Measurements from ENCODE around the gene CADM3.

The CADM3 gene

DNA sequence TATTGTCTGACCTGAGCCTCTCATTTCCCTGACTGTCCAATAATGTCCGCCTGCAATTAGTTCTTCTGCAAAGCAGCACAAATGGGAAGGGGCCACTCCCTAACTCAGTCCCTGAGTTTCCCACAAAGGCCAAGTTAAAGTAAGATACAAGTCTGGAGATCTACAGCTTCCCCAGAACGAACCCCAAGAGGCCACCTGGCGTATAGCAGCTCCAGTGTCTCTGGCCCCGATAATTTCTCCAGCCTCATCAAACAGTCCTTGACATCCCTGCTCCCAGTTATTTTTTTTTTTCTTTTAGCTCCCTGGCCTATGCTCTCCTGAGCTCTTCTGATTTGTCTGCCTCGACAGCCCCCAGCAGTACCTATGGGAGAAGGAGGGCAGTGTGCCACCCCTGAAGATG, 25.1 kb downstream of the CADM3 start:
- H3K27me3 ChIP-seq (ENCODE audit: control insufficient read depth, insufficient read depth, low read length): no peaks in the 10 kb centered on the region
- no peaks in the 10 kb centered on the region for H3K36me3 ChIP-seq (ENCODE audit: control insufficient read depth, insufficient read depth, low read length)
- no peak overlapping the region for H3K4me3 ChIP-seq (ENCODE audit: low read depth, low read length)
- H3K27ac ChIP-seq (ENCODE audit: low read depth, low read length): no peak overlapping the region
- no peaks in the 10 kb centered on the region for H3K9me3 ChIP-seq (ENCODE audit: control insufficient read depth, insufficient read depth, low read length)
- no peak overlapping the region for H3K9ac ChIP-seq (ENCODE audit: low read depth, low read length)
- no peaks in the 10 kb centered on the region for H3K4me1 ChIP-seq (ENCODE audit: control insufficient read depth, insufficient read depth, low read length)

DNA sequence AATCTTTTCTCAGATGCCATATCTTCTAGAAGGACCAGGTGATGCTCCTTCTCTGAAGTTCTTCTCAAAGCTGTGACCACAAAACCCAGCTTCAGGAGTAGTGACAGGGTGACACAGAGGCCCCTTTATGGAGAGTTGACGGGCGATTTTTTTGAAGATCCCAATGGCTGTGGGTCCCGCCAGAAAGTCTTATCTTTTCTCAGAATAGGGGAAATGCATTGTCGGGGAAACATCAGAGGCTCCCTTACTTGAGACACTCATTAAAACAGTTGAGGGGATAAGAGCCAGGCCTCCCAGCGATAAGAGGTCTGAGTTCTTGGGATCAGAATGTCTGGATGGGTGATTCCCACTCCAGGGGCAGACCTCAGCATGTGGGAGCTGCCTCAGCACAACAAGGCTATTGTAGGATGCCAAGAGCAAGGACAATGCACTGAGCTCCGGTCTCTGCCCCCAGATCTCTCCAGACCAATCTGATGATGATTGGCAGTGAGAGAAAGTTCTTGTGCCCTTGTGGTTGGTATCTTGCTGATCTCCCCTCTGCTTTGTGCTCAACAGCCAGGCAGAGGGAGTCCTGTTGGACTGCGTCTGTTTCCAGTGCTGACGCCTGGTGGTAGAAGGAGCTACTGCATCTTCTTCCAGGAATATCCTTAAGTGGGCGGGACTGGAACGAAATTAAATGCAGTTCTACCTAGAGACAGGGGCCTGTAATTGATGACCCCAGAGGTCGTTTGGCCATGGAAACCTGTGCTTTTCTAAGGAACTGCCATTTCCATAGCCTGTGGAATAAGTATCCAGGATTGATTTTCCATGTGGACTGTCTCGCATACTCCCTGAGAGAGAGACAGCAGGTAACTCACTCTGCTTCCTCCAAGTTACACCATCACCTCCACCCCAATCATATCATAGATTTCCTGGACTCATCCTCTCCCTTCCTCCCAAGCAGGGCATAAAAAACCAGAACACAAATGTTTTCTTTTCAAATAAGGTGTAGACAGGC, 26.4 kb downstream of the CADM3 start:
- no peaks in the 10 kb centered on the region for H3K9me3 ChIP-seq (ENCODE audit: control insufficient read depth, insufficient read depth, low read length)
- H3K27me3 ChIP-seq (ENCODE audit: control insufficient read depth, insufficient read depth, low read length): no peaks in the 10 kb centered on the region
- no peak overlapping the region for H3K4me3 ChIP-seq (ENCODE audit: low read depth, low read length)
- H3K4me1 ChIP-seq (ENCODE audit: control insufficient read depth, insufficient read depth, low read length): no peaks in the 10 kb centered on the region
- no peaks in the 10 kb centered on the region for H3K36me3 ChIP-seq (ENCODE audit: control insufficient read depth, insufficient read depth, low read length)
- no peak overlapping the region for H3K27ac ChIP-seq (ENCODE audit: low read depth, low read length)
- H3K9ac ChIP-seq (ENCODE audit: low read depth, low read length): no peak overlapping the region

DNA sequence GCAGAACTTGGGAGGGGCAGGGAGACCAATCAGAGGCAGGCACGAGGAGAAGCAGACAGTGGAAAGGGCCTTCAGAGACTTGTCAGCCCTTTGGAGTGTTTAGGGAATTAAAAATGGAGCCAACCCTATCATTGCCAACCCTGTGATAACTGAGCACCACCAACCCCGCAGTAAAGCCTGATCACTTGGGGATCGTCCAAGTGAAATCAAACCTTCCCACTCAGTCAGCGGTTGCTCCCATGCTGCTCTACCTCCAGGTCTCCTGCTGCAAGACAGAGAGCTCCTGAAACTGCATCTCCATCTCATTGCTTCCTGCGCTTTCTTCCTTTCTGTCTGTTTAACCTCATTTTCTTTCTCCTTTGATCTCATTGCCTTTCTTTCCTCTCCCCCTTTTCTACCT, 28.5 kb downstream of the CADM3 start:
- H3K9ac ChIP-seq (ENCODE audit: low read depth, low read length): no peak overlapping the region
- H3K4me1 ChIP-seq (ENCODE audit: control insufficient read depth, insufficient read depth, low read length): no peaks in the 10 kb centered on the region
- no peaks in the 10 kb centered on the region for H3K27me3 ChIP-seq (ENCODE audit: control insufficient read depth, insufficient read depth, low read length)
- H3K4me3 ChIP-seq (ENCODE audit: low read depth, low read length): no peak overlapping the region
- no peaks in the 10 kb centered on the region for H3K9me3 ChIP-seq (ENCODE audit: control insufficient read depth, insufficient read depth, low read length)
- H3K36me3 ChIP-seq (ENCODE audit: control insufficient read depth, insufficient read depth, low read length): no peaks in the 10 kb centered on the region
- no peak overlapping the region for H3K27ac ChIP-seq (ENCODE audit: low read depth, low read length)

DNA sequence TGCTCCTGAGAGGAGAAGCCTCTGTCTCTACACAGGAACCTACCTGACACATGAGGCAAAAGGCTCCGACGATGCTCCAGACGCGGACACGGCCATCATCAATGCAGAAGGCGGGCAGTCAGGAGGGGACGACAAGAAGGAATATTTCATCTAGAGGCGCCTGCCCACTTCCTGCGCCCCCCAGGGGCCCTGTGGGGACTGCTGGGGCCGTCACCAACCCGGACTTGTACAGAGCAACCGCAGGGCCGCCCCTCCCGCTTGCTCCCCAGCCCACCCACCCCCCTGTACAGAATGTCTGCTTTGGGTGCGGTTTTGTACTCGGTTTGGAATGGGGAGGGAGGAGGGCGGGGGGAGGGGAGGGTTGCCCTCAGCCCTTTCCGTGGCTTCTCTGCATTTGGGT, 29.4 kb downstream of the CADM3 start:
- no peaks in the 10 kb centered on the region for H3K27me3 ChIP-seq (ENCODE audit: control insufficient read depth, insufficient read depth, low read length)
- H3K4me3 ChIP-seq (ENCODE audit: low read depth, low read length): no peak overlapping the region
- H3K36me3 ChIP-seq (ENCODE audit: control insufficient read depth, insufficient read depth, low read length): no peaks in the 10 kb centered on the region
- no peak overlapping the region for H3K9ac ChIP-seq (ENCODE audit: low read depth, low read length)
- H3K27ac ChIP-seq (ENCODE audit: low read depth, low read length): no peak overlapping the region
- no peaks in the 10 kb centered on the region for H3K4me1 ChIP-seq (ENCODE audit: control insufficient read depth, insufficient read depth, low read length)
- H3K9me3 ChIP-seq (ENCODE audit: control insufficient read depth, insufficient read depth, low read length): no peaks in the 10 kb centered on the region

DNA sequence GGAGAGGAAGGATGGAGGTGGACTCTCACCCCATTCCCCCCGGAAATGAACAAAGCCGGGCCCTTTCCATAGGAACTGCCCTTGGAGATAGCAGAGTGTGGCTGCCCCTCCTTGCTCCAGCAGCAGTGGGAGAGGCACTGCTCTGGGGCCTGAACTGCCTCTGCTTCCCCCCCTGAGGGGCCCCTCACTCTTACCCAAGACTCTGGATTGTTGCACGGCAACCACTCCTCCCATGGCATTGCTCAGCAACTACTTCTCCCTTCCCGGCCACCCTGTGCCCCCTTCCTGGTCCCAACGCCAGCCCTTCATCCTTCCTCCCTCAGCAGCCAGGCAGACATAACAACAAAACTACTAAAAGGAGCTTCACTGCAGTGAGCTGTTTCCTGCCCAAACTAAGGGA, 30.2 kb downstream of the CADM3 start:
- Histone ChIP-seq H3K27ac (ENCODE audit: low read depth, low read length) (no peak overlapping the region), H3K4me1 (ENCODE audit: control insufficient read depth, insufficient read depth, low read length) (no peaks in the 10 kb centered on the region), H3K9me3 (ENCODE audit: control insufficient read depth, insufficient read depth, low read length) (no peaks in the 10 kb centered on the region), H3K9ac (ENCODE audit: low read depth, low read length) (no peak overlapping the region), H3K27me3 (ENCODE audit: control insufficient read depth, insufficient read depth, low read length) (no peaks in the 10 kb centered on the region), H3K4me3 (ENCODE audit: low read depth, low read length) (no peak overlapping the region), H3K36me3 (ENCODE audit: control insufficient read depth, insufficient read depth, low read length) (no peaks in the 10 kb centered on the region)

- H3K27ac ChIP-seq (ENCODE audit: low read depth, low read length): no peak overlapping the region
- no peak overlapping the region for H3K4me3 ChIP-seq (ENCODE audit: low read depth, low read length)
- H3K4me1 ChIP-seq (ENCODE audit: control insufficient read depth, insufficient read depth, low read length): 0 out of 2 replicates have a peak, but pooled peaks cover 4% of the 10 kb centered on the region
- H3K36me3 ChIP-seq (ENCODE audit: control insufficient read depth, insufficient read depth, low read length): no peaks in the 10 kb centered on the region
- no peak overlapping the region for H3K9ac ChIP-seq (ENCODE audit: low read depth, low read length)
- H3K9me3 ChIP-seq (ENCODE audit: control insufficient read depth, insufficient read depth, low read length): no peaks in the 10 kb centered on the region
- no peaks in the 10 kb centered on the region for H3K27me3 ChIP-seq (ENCODE audit: control insufficient read depth, insufficient read depth, low read length)
Measured at GRCh38 chr1:159203610-159204009, 32.2 kb downstream of the CADM3 start.

DNA sequence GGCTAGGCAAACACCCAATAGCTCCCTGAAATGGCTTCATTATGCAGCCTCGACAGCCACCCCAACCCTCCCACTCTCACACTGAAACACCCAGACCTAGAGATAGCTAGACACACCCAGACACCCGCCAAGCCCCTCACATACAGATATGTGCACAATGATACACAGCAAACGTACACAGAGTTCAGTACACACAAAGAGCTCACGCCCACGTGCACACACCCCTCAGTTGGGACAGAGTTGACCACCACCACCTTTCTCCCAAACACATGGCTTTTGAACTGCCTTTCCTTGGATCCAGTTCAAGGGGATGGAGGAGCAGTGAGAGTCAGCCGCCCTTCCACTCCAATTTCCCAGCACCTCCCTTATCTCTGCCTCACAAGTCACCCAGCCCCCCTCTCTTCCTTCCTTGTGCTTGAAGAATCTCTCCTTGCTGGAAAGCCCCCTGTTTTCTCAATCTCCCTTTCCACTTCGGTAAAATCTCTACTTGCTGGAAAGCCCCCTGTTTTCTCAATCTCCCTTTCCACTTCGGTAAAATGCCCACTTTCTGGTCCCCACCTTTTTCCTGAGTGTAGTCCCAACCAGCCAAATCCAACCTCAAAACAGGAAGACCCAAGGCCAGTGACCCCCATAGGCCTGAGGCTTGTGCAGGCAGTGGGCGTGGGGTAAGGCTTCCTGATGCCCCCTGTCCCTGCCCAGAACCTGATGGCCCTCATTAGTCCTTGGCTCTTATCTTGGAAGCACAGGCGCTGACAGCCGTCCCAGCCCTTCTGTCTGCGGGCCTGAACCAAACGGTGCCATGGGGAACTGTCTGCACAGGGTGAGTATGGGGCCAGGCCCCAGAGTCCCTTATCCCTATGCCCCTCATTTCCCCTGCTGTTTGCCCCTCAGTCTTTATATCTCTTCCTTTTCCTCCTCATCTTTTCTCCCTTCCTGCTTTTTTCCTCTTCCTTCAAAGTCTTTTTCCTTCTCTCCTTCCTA, 33.0 kb downstream of the CADM3 start, which contains the start of gene ACKR1:
ACKR1 (plus strand) TSS at position 715 of the 981 bp plus-strand sequence; CDS start at position 800, 85 bp downstream.
- no peak within 1 kb of the TSS for H3K9ac ChIP-seq (ENCODE audit: low read depth, low read length)
- H3K27ac ChIP-seq (ENCODE audit: low read depth, low read length): no peak within 1 kb of the TSS
- no peak within 1 kb of the TSS for H3K4me3 ChIP-seq (ENCODE audit: low read depth, low read length)
- H3K9me3 ChIP-seq (ENCODE audit: control insufficient read depth, insufficient read depth, low read length): no peaks in the 10 kb centered on the region
- H3K36me3 ChIP-seq (ENCODE audit: control insufficient read depth, insufficient read depth, low read length): no peaks in the 10 kb centered on the region
- no peaks in the 10 kb centered on the region for H3K27me3 ChIP-seq (ENCODE audit: control insufficient read depth, insufficient read depth, low read length)
- H3K4me1 ChIP-seq (ENCODE audit: control insufficient read depth, insufficient read depth, low read length): 0 out of 2 replicates have a peak, but pooled peaks cover 8% of the 10 kb centered on the region

DNA sequence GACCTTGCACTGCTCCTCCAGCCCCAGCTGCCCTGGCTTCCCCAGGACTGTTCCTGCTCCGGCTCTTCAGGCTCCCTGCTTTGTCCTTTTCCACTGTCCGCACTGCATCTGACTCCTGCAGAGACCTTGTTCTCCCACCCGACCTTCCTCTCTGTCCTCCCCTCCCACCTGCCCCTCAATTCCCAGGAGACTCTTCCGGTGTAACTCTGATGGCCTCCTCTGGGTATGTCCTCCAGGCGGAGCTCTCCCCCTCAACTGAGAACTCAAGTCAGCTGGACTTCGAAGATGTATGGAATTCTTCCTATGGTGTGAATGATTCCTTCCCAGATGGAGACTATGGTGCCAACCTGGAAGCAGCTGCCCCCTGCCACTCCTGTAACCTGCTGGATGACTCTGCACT, 33.8 kb downstream of the CADM3 start:
- Histone ChIP-seq H3K27me3 (ENCODE audit: control insufficient read depth, insufficient read depth, low read length) (no peaks in the 10 kb centered on the region), H3K9ac (ENCODE audit: low read depth, low read length) (no peak overlapping the region), H3K36me3 (ENCODE audit: control insufficient read depth, insufficient read depth, low read length) (no peaks in the 10 kb centered on the region), H3K4me3 (ENCODE audit: low read depth, low read length) (no peak overlapping the region), H3K4me1 (ENCODE audit: control insufficient read depth, insufficient read depth, low read length) (0 out of 2 replicates have a peak, but pooled peaks cover 8% of the 10 kb centered on the region), H3K27ac (ENCODE audit: low read depth, low read length) (no peak overlapping the region), H3K9me3 (ENCODE audit: control insufficient read depth, insufficient read depth, low read length) (no peaks in the 10 kb centered on the region)

DNA sequence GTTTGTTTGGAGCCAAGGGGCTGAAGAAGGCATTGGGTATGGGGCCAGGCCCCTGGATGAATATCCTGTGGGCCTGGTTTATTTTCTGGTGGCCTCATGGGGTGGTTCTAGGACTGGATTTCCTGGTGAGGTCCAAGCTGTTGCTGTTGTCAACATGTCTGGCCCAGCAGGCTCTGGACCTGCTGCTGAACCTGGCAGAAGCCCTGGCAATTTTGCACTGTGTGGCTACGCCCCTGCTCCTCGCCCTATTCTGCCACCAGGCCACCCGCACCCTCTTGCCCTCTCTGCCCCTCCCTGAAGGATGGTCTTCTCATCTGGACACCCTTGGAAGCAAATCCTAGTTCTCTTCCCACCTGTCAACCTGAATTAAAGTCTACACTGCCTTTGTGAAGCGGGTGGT, 34.7 kb downstream of the CADM3 start:
- Histone ChIP-seq H3K27ac (ENCODE audit: low read depth, low read length) (no peak overlapping the region), H3K27me3 (ENCODE audit: control insufficient read depth, insufficient read depth, low read length) (no peaks in the 10 kb centered on the region), H3K4me3 (ENCODE audit: low read depth, low read length) (no peak overlapping the region), H3K4me1 (ENCODE audit: control insufficient read depth, insufficient read depth, low read length) (peaks cover 13% of the 10 kb centered on the region), H3K9me3 (ENCODE audit: control insufficient read depth, insufficient read depth, low read length) (no peaks in the 10 kb centered on the region), H3K9ac (ENCODE audit: low read depth, low read length) (no peak overlapping the region), H3K36me3 (ENCODE audit: control insufficient read depth, insufficient read depth, low read length) (no peaks in the 10 kb centered on the region)

DNA sequence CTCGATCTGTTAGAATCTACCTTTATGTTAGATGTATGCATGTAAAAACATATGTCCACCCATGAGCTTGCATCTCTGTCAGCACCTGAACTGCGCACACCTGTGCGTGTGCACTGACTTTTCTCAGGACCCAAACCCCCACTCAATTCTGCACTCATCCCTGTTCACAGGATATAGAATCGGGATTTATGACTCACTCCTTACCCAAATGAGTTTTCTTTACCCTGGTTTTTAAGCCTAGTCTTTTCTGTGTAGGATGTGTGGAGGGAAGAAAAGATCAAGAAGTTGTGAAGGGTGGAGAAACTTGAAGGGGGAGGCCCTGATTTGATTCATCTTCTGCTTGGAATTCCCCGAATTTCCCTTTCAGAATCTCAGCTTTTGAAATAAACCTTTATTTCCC, 35.7 kb downstream of the CADM3 start:
- Histone ChIP-seq H3K4me1 (ENCODE audit: control insufficient read depth, insufficient read depth, low read length) (peaks cover 16% of the 10 kb centered on the region), H3K9ac (ENCODE audit: low read depth, low read length) (no peak overlapping the region), H3K9me3 (ENCODE audit: control insufficient read depth, insufficient read depth, low read length) (no peaks in the 10 kb centered on the region), H3K27me3 (ENCODE audit: control insufficient read depth, insufficient read depth, low read length) (no peaks in the 10 kb centered on the region), H3K4me3 (ENCODE audit: low read depth, low read length) (no peak overlapping the region), H3K36me3 (ENCODE audit: control insufficient read depth, insufficient read depth, low read length) (no peaks in the 10 kb centered on the region), H3K27ac (ENCODE audit: low read depth, low read length) (no peak overlapping the region)

Data from HUES48 (cell line).